Measurements from ENCODE around the gene BLM.
A peak's percentile ranks its signal among the peaks of the same experiment; 100 is the strongest.
"Not testable (repeated sequence)": the region's sequence is repeated elsewhere in the genome, so short reads cannot be mapped to it uniquely, and the experiment has no call there.

Gene BLM

DNA sequence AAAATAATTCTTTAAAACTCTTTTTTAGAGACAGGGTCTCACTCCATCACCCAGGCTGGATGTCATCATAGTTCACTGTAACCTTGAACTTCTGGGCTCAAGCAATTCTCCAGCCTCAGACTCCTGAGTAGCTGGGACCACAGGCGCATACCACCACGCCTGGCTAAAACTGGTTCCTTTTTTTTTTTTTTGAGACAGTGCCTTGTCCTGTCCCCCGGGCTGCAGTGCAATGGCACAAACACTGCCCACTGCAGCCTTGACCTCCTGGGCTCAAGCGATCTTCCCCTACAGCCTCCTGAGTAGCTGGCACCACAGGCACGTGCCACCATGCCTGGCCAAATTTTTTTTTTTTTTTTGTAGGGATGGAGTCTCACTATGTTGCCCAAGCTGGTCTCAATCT lies 127.5 kb downstream of the BLM start:
- Histone ChIP-seq H3K36me3 (ENCODE audit: insufficient read depth) (no peaks in the 10 kb centered on the region), H3K27me3 (ENCODE audit: insufficient read depth, low read depth) (no peaks in the 10 kb centered on the region), H3K4me2 (peak overlapping the region; percentile 14; the same call in 1 of the 2 replicates), H3K4me1 (ENCODE audit: low read depth, poor library complexity, severe bottlenecking) (peaks cover 13% of the 10 kb centered on the region), H3K27ac (peak overlapping the region; percentile 66), H4K20me1 (ENCODE audit: insufficient read depth) (no peaks in the 10 kb centered on the region), H2AFZ (ENCODE audit: low read depth) (peak overlapping the region; percentile 78), H3K9ac (peak overlapping the region; percentile 27; the same call in 1 of the 2 replicates), H3K79me2 (ENCODE audit: insufficient read depth, low read depth) (no peaks in the 10 kb centered on the region), H3K4me3 (IDR thresholded peaks at IDR 0.05; ENCODE audit: insufficient read depth, low read depth, low read length) (no peak overlapping the region)
- TF ChIP-seq, protein P1, sequence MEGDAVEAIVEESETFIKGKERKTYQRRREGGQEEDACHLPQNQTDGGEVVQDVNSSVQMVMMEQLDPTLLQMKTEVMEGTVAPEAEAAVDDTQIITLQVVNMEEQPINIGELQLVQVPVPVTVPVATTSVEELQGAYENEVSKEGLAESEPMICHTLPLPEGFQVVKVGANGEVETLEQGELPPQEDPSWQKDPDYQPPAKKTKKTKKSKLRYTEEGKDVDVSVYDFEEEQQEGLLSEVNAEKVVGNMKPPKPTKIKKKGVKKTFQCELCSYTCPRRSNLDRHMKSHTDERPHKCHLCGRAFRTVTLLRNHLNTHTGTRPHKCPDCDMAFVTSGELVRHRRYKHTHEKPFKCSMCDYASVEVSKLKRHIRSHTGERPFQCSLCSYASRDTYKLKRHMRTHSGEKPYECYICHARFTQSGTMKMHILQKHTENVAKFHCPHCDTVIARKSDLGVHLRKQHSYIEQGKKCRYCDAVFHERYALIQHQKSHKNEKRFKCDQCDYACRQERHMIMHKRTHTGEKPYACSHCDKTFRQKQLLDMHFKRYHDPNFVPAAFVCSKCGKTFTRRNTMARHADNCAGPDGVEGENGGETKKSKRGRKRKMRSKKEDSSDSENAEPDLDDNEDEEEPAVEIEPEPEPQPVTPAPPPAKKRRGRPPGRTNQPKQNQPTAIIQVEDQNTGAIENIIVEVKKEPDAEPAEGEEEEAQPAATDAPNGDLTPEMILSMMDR (conservative IDR thresholded peaks at IDR 0.05; ENCODE audit: low read depth, low read length), result no peak

DNA sequence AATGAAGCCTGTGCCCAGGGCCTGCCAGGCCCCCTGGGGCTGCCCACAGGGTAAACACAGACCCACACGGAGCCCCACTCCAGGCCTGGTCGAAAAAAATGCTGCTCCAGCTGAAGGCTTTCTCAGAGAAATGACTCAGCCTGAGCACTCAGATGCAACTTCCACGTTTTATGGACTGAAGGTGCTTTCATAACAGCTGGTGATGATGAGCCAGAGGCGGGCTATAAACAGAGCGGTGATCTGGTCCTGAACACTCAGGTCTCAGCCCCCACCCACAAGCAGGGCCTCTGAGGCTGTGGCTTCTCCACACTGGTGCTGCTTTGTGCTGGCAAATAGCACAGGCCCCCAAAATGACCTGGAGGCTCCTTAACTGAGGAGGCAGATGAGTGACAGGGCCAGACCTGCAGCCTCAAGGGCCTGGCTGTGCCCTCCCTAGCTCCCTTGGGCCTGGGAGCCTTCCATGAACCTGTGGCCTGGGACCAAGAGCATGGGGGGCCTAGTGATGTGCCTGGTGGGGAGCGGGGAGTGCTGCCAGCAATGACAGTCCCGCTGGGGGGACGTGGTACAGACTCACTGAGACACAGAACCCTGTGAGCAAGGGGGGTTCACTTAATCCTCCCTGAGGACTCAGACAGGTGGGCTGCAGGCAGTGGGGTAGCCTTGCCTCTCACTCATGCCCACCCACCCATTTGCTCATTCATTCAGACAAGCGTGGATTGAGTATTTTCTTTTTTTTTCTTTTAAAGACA lies 128.2 kb downstream of the BLM start:
- H3K4me2 ChIP-seq, result peak overlapping the region; percentile 14
- H3K27me3 ChIP-seq (ENCODE audit: insufficient read depth, low read depth), result no peaks in the 10 kb centered on the region
- H3K27ac ChIP-seq, result peak overlapping the region; percentile 66
- peaks cover 13% of the 10 kb centered on the region for H3K4me1 ChIP-seq (ENCODE audit: low read depth, poor library complexity, severe bottlenecking)
- H3K36me3 ChIP-seq (ENCODE audit: insufficient read depth), result no peaks in the 10 kb centered on the region
- H3K4me3 ChIP-seq (IDR thresholded peaks at IDR 0.05; ENCODE audit: insufficient read depth, low read depth, low read length), result no peak overlapping the region
- TF ChIP-seq, protein P1 (conservative IDR thresholded peaks at IDR 0.05; ENCODE audit: low read depth, low read length), result no peak
- H3K79me2 ChIP-seq (ENCODE audit: insufficient read depth, low read depth), result no peaks in the 10 kb centered on the region
- peak overlapping the region; percentile 27; the same call in 1 of the 2 replicates for H3K9ac ChIP-seq
- no peaks in the 10 kb centered on the region for H4K20me1 ChIP-seq (ENCODE audit: insufficient read depth)
- H2AFZ ChIP-seq (ENCODE audit: low read depth), result peak overlapping the region; percentile 78

DNA sequence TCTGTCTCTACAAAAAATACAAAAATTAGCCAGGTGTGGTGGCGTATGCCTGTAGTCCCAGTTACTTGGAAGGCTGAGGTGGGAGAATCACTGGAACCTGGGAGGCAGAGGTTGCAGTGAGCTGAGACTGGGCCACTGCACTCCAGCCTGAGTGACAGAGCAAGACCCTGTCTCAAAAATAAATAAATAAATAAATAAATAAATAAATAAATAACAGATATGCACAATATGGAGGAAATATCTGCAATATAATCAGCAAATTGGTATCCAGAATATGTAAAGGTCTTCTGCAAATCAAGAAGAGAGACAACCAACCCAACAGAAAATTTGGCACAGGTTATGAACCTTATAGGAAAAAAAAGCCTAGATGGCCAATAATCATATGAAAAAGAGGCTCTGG lies 132.3 kb downstream of the BLM start:
- not testable (repeated sequence) for H3K27me3 ChIP-seq (ENCODE audit: insufficient read depth, low read depth); H3K36me3 ChIP-seq (ENCODE audit: insufficient read depth); H3K4me2 ChIP-seq; H2AFZ ChIP-seq (ENCODE audit: low read depth); H3K27ac ChIP-seq; H4K20me1 ChIP-seq (ENCODE audit: insufficient read depth); H3K4me3 ChIP-seq (IDR thresholded peaks at IDR 0.05; ENCODE audit: insufficient read depth, low read depth, low read length); H3K79me2 ChIP-seq (ENCODE audit: insufficient read depth, low read depth); H3K9ac ChIP-seq
- H3K4me1 ChIP-seq (ENCODE audit: low read depth, poor library complexity, severe bottlenecking), result peaks cover 52% of the 10 kb centered on the region

DNA sequence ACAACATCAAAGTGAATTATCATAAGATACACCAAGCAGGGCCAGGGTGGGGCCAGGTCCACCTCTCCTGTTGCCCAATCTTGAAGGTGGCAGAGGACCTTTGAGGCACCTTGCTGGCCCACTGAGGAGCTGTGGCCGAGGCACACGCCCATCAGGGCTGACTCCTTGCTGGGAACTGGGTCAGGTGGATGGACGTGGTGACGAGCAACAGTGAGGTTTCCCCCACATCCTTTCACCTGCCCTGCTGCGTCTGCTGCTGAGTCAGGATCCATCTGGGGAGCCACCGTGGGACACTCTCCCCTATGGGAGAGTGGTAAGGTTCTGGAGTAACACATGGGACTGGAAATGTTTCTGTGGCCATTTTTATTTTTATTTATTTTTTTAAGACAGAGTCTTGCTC lies 134.0 kb downstream of the BLM start:
- no peak overlapping the region for H3K27ac ChIP-seq
- no peaks in the 10 kb centered on the region for H3K36me3 ChIP-seq (ENCODE audit: insufficient read depth)
- no peak overlapping the region for H2AFZ ChIP-seq (ENCODE audit: low read depth)
- no peak overlapping the region for H3K9ac ChIP-seq
- peaks cover 56% of the 10 kb centered on the region for H3K4me1 ChIP-seq (ENCODE audit: low read depth, poor library complexity, severe bottlenecking)
- H3K4me2 ChIP-seq, result no peak overlapping the region
- no peaks in the 10 kb centered on the region for H3K27me3 ChIP-seq (ENCODE audit: insufficient read depth, low read depth)
- TF ChIP-seq, protein P1 (conservative IDR thresholded peaks at IDR 0.05; ENCODE audit: low read depth, low read length), result no peak
- H3K4me3 ChIP-seq (IDR thresholded peaks at IDR 0.05; ENCODE audit: insufficient read depth, low read depth, low read length), result no peak overlapping the region
- no peaks in the 10 kb centered on the region for H3K79me2 ChIP-seq (ENCODE audit: insufficient read depth, low read depth)
- no peaks in the 10 kb centered on the region for H4K20me1 ChIP-seq (ENCODE audit: insufficient read depth)

DNA sequence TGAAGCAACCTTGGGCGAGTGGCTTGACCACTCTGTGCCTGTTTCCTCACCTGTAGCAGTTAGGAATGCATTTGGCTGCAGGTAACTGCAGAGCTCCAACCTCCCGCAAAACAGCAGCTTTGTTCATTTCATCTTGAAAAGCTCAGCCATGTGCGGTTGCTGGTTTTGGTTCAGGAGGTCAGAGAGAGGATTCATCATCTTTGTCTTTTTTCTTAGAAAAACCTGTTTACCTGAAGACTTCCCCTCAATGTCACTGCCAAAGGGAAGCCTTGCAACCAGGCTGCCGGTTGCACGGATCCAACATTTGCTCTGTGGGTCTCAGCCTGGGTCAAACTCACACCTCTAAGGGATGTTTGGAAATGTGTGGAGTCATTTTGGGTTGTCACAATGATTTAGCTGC lies 134.8 kb downstream of the BLM start:
- Histone ChIP-seq H3K27ac (peak overlapping the region; percentile 13; the same call in 1 of the 2 replicates), H2AFZ (ENCODE audit: low read depth) (no peak overlapping the region), H3K9ac (no peak overlapping the region), H3K4me3 (IDR thresholded peaks at IDR 0.05; ENCODE audit: insufficient read depth, low read depth, low read length) (no peak overlapping the region), H3K36me3 (ENCODE audit: insufficient read depth) (no peaks in the 10 kb centered on the region), H3K4me2 (peak overlapping the region; percentile 48; the same call in 1 of the 2 replicates), H3K4me1 (ENCODE audit: low read depth, poor library complexity, severe bottlenecking) (peaks cover 65% of the 10 kb centered on the region), H3K79me2 (ENCODE audit: insufficient read depth, low read depth) (no peaks in the 10 kb centered on the region), H3K27me3 (ENCODE audit: insufficient read depth, low read depth) (no peaks in the 10 kb centered on the region), H4K20me1 (ENCODE audit: insufficient read depth) (no peaks in the 10 kb centered on the region)
- TF ChIP-seq, protein P1 (conservative IDR thresholded peaks at IDR 0.05; ENCODE audit: low read depth, low read length), result no peak
